Measurements from ENCODE around the gene NUDT7. TPM values are rescaled to one million over a fixed set of nuclear protein-coding genes. Genes with fewer than 3 reads are reported as not detected.

NUDT7 gene
- total and polyA plus RNA-seq, 9 of the 15 experiments (the other 6 are each of a cell fraction or from before 2014, with no cell fraction given): 5.6 to 24.2 (median 10.5) TPM

- no peak overlapping the region for H3K4me3 ChIP-seq
- ATAC-seq (no peak), FAIRE-seq (no peak), DNase-seq (ENCODE audit: extremely low read depth in 1 of 4, low spot score in 3 of 4) (no peak)
- H2AFZ ChIP-seq (ENCODE audit: low read depth, low read length): no peak overlapping the region
- in situ Hi-C loops (cut with MboI): no loop called here
- no peak overlapping the region for H3K27ac ChIP-seq (ENCODE audit: extremely low read depth, low read depth, low read length)
- H4K20me1 ChIP-seq (replicated peaks; ENCODE audit: control insufficient read depth, insufficient read depth, low read length): no peaks in the 10 kb centered on the region
- no peaks in the 10 kb centered on the region for H3K9me1 ChIP-seq (ENCODE audit: control insufficient read depth, insufficient read depth, low read length)
- TF ChIP-seq ZNF76 (CRISPR knock-in tag; IDR thresholded peaks at IDR 0.05; ENCODE audit: borderline replicate concordance) (no peak), ZNF57 (CRISPR knock-in tag; IDR thresholded peaks at IDR 0.05) (no peak)
- H3K27me3 ChIP-seq (ENCODE audit: control insufficient read depth in 2 of 2, insufficient read depth in 2 of 2, low read length in 2 of 2): peaks cover 6 to 10% of the 10 kb centered on the region in 2 experiments; a peak in 2 of 5 replicates
- H3K9ac ChIP-seq (ENCODE audit: insufficient read depth in 1 of 2, low read depth in 2 of 2, low read length in 2 of 2): no peak overlapping the region
- intact Hi-C loops (cut with micrococcal nuclease): no loop called here
- no peaks in the 10 kb centered on the region for H3K79me2 ChIP-seq (ENCODE audit: control insufficient read depth, insufficient read depth, low read length)
- BruUV-seq (replicated peaks): no TSS peak
- 2% methylated on average over 3 of the region's 3 CpGs for WGBS (ENCODE audit: insufficient coverage, low coverage, missing lambda C conversion rate)
- CTCF ChIA-PET (ENCODE audit: low intra/inter-chr PET ratio): no interaction called here
- POLR2A ChIA-PET: no interaction called here
- no peak overlapping the region for H3K4me2 ChIP-seq (ENCODE audit: insufficient read depth, low read length)
- H3K4me1 ChIP-seq (replicated peaks in 1 of 2; ENCODE audit: control insufficient read depth in 2 of 2, insufficient read depth in 2 of 2, low read length in 2 of 2): no peaks in the 10 kb centered on the region
- no peaks in the 10 kb centered on the region for H3K9me3 ChIP-seq (replicated peaks; ENCODE audit: control insufficient read depth, insufficient read depth, low read depth, low read length)
- no peaks in the 10 kb centered on the region for H3K36me3 ChIP-seq (ENCODE audit: control insufficient read depth, insufficient read depth, low read length)
These were observed 41.8 kb upstream of the NUDT7 start for GRCh38 chr16:77680496-77680895.

- no TSS peak for BruUV-seq (replicated peaks)
- no peaks in the 10 kb centered on the region for H3K79me2 ChIP-seq (ENCODE audit: control insufficient read depth, insufficient read depth, low read length)
- TF ChIP-seq XRCC4 (IDR thresholded peaks at IDR 0.05; ENCODE audit: extremely low read depth, insufficient read depth, insufficient read length) (no peak), U2AF1 (optimal IDR thresholded peaks at IDR 0.05; ENCODE audit: low read depth, low read length) (no peak), NFIC (IDR thresholded peaks at IDR 0.05) (no peak), ZNF584 (CRISPR knock-in tag; IDR thresholded peaks at IDR 0.05; ENCODE audit: low read depth) (no peak), FOXK1 (CRISPR knock-in tag; IDR thresholded peaks at IDR 0.05; ENCODE audit: borderline replicate concordance) (no peak), NR2C2 (CRISPR knock-in tag; IDR thresholded peaks at IDR 0.05) (no peak), NR2C2 (tag; IDR thresholded peaks at IDR 0.05) (no peak), SLC30A9 (CRISPR knock-in tag; IDR thresholded peaks at IDR 0.05) (no peak), GTF2A2 (tag; IDR thresholded peaks at IDR 0.05) (no peak), CBFB (CRISPR knock-in tag; IDR thresholded peaks at IDR 0.05) (no peak)
- no peaks in the 10 kb centered on the region for H4K20me1 ChIP-seq (replicated peaks; ENCODE audit: control insufficient read depth, insufficient read depth, low read length)
- CTCF ChIA-PET (ENCODE audit: low intra/inter-chr PET ratio): no interaction called here
- H2AFZ ChIP-seq (ENCODE audit: low read depth, low read length): no peak overlapping the region
- intact Hi-C loops (cut with micrococcal nuclease) (no loop called here), in situ Hi-C loops (cut with MboI) (no loop called here)
- no peak overlapping the region for H3K27ac ChIP-seq (ENCODE audit: extremely low read depth, low read depth, low read length)
- H3K4me2 ChIP-seq (ENCODE audit: insufficient read depth, low read length): no peak overlapping the region
- 1% methylated on average over 10 of the region's 10 CpGs for WGBS (ENCODE audit: insufficient coverage, low coverage, missing lambda C conversion rate)
- no peak overlapping the region for H3K9ac ChIP-seq (ENCODE audit: insufficient read depth in 1 of 2, low read depth in 2 of 2, low read length in 2 of 2)
- DNase-seq (ENCODE audit: extremely low read depth in 1 of 4, low spot score in 3 of 4) (no peak), FAIRE-seq (no peak), ATAC-seq (no peak)
- H3K4me1 ChIP-seq (replicated peaks in 1 of 2; ENCODE audit: control insufficient read depth in 2 of 2, insufficient read depth in 2 of 2, low read length in 2 of 2): no peaks in the 10 kb centered on the region
- no peaks in the 10 kb centered on the region for H3K36me3 ChIP-seq (ENCODE audit: control insufficient read depth, insufficient read depth, low read length)
- H3K27me3 ChIP-seq (ENCODE audit: control insufficient read depth in 2 of 2, insufficient read depth in 2 of 2, low read length in 2 of 2): peaks cover 6 to 8% of the 10 kb centered on the region in 2 experiments; a peak in 2 of 5 replicates
- POLR2A ChIA-PET: no interaction called here
- no peaks in the 10 kb centered on the region for H3K9me1 ChIP-seq (ENCODE audit: control insufficient read depth, insufficient read depth, low read length)
- no peaks in the 10 kb centered on the region for H3K9me3 ChIP-seq (replicated peaks; ENCODE audit: control insufficient read depth, insufficient read depth, low read depth, low read length)
- H3K4me3 ChIP-seq: no peak overlapping the region
These were observed 39.7 kb upstream of the NUDT7 start for GRCh38 chr16:77682586-77682985.

Measured in K562 (cell line).